ENCODE data around the gene NEMP2. TPM values are rescaled to one million over a fixed set of nuclear protein-coding genes. Genes with fewer than 3 reads are reported as not detected.

Gene NEMP2
- total and polyA plus RNA-seq, 2 donors from 2014 or later, result 2.3 to 5.2 TPM

GRCh38 chr2:190575263-190575662, 40.7 kb upstream of the NEMP2 start:
- TF ChIP-seq, protein P1, sequence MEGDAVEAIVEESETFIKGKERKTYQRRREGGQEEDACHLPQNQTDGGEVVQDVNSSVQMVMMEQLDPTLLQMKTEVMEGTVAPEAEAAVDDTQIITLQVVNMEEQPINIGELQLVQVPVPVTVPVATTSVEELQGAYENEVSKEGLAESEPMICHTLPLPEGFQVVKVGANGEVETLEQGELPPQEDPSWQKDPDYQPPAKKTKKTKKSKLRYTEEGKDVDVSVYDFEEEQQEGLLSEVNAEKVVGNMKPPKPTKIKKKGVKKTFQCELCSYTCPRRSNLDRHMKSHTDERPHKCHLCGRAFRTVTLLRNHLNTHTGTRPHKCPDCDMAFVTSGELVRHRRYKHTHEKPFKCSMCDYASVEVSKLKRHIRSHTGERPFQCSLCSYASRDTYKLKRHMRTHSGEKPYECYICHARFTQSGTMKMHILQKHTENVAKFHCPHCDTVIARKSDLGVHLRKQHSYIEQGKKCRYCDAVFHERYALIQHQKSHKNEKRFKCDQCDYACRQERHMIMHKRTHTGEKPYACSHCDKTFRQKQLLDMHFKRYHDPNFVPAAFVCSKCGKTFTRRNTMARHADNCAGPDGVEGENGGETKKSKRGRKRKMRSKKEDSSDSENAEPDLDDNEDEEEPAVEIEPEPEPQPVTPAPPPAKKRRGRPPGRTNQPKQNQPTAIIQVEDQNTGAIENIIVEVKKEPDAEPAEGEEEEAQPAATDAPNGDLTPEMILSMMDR (IDR thresholded peaks at IDR 0.05; ENCODE audit: borderline replicate concordance, extremely low read depth, insufficient read depth), result no peak
- Histone ChIP-seq H3K4me1 (ENCODE audit: control insufficient read depth in 2 of 3, insufficient read depth in 2 of 3, low read depth in 1 of 3, low read length in 3 of 3) (peaks cover 0 to 3% (median 0%) of the 10 kb centered on the region in 3 donors), H3K27me3 (ENCODE audit: control insufficient read depth, insufficient read depth, low read length) (no peaks in the 10 kb centered on the region), H3K4me3 (ENCODE audit: low read length in 3 of 3) (no peak overlapping the region), H3K9me3 (ENCODE audit: control insufficient read depth in 2 of 3, insufficient read depth in 1 of 3, low read length in 3 of 3) (no peaks in the 10 kb centered on the region), H3K27ac (ENCODE audit: low read depth in 2 of 2, low read length in 2 of 2) (no peak overlapping the region), H3K36me3 (ENCODE audit: control insufficient read depth in 2 of 3, insufficient read depth in 3 of 3, low read length in 3 of 3) (no peaks in the 10 kb centered on the region), H3K9ac (ENCODE audit: low read length in 3 of 3) (no peak overlapping the region)
- intact Hi-C loops (cut with DNase I), result no loop called here
- DNase-seq (no peak), FAIRE-seq (no peak)

- no peaks in the 10 kb centered on the region for H3K9me3 ChIP-seq (ENCODE audit: control insufficient read depth in 2 of 3, insufficient read depth in 1 of 3, low read length in 3 of 3)
- intact Hi-C loops (cut with DNase I), result no loop called here
- H3K4me3 ChIP-seq (ENCODE audit: low read length in 3 of 3), result no peak overlapping the region
- peaks cover 0 to 3% (median 0%) of the 10 kb centered on the region in 3 donors for H3K4me1 ChIP-seq (ENCODE audit: control insufficient read depth in 2 of 3, insufficient read depth in 2 of 3, low read depth in 1 of 3, low read length in 3 of 3)
- TF ChIP-seq, protein P1 (IDR thresholded peaks at IDR 0.05; ENCODE audit: borderline replicate concordance, extremely low read depth, insufficient read depth), result no peak
- FAIRE-seq (no peak), DNase-seq (no peak)
- H3K36me3 ChIP-seq (ENCODE audit: control insufficient read depth in 2 of 3, insufficient read depth in 3 of 3, low read length in 3 of 3), result no peaks in the 10 kb centered on the region
- no peak overlapping the region for H3K27ac ChIP-seq (ENCODE audit: low read depth in 2 of 2, low read length in 2 of 2)
- no peaks in the 10 kb centered on the region for H3K27me3 ChIP-seq (ENCODE audit: control insufficient read depth, insufficient read depth, low read length)
- H3K9ac ChIP-seq (ENCODE audit: low read length in 3 of 3), result no peak overlapping the region
Observed at GRCh38 chr2:190574169-190574568, 39.6 kb upstream of the NEMP2 start.

- Histone ChIP-seq H3K27me3 (ENCODE audit: control insufficient read depth, insufficient read depth, low read length) (no peaks in the 10 kb centered on the region), H3K4me3 (ENCODE audit: low read length in 3 of 3) (no peak overlapping the region), H3K27ac (ENCODE audit: low read depth in 2 of 2, low read length in 2 of 2) (no peak overlapping the region), H3K36me3 (ENCODE audit: control insufficient read depth in 2 of 3, insufficient read depth in 3 of 3, low read length in 3 of 3) (no peaks in the 10 kb centered on the region), H3K4me1 (ENCODE audit: control insufficient read depth in 2 of 3, insufficient read depth in 2 of 3, low read depth in 1 of 3, low read length in 3 of 3) (no peaks in the 10 kb centered on the region), H3K9ac (ENCODE audit: low read length in 3 of 3) (no peak overlapping the region), H3K9me3 (ENCODE audit: control insufficient read depth in 2 of 3, insufficient read depth in 1 of 3, low read length in 3 of 3) (peaks cover 0 to 5% (median 3%) of the 10 kb centered on the region in 3 donors)
- intact Hi-C loops (cut with DNase I), result no loop called here
- TF ChIP-seq, protein P1 (IDR thresholded peaks at IDR 0.05; ENCODE audit: borderline replicate concordance, extremely low read depth, insufficient read depth), result no peak
- DNase-seq (no peak), FAIRE-seq (no peak)
Observed at GRCh38 chr2:190572246-190572645, 37.7 kb upstream of the NEMP2 start.

- no peak overlapping the region for H3K4me3 ChIP-seq (ENCODE audit: low read length in 3 of 3)
- H3K27ac ChIP-seq (ENCODE audit: low read depth in 2 of 2, low read length in 2 of 2), result no peak overlapping the region
- no peak for FAIRE-seq
- H3K9me3 ChIP-seq (ENCODE audit: control insufficient read depth in 2 of 3, insufficient read depth in 1 of 3, low read length in 3 of 3), result peaks cover 0 to 5% (median 3%) of the 10 kb centered on the region in 3 donors
- no peaks in the 10 kb centered on the region for H3K4me1 ChIP-seq (ENCODE audit: control insufficient read depth in 2 of 3, insufficient read depth in 2 of 3, low read depth in 1 of 3, low read length in 3 of 3)
- no peak for DNase-seq
- no peak overlapping the region for H3K9ac ChIP-seq (ENCODE audit: low read length in 3 of 3)
- TF ChIP-seq, protein P1 (IDR thresholded peaks at IDR 0.05; ENCODE audit: borderline replicate concordance, extremely low read depth, insufficient read depth), result no peak
- intact Hi-C loops (cut with DNase I), result no loop called here
- no peaks in the 10 kb centered on the region for H3K36me3 ChIP-seq (ENCODE audit: control insufficient read depth in 2 of 3, insufficient read depth in 3 of 3, low read length in 3 of 3)
- no peaks in the 10 kb centered on the region for H3K27me3 ChIP-seq (ENCODE audit: control insufficient read depth, insufficient read depth, low read length)
Observed at GRCh38 chr2:190571686-190572085, 37.2 kb upstream of the NEMP2 start.

All from kidney (tissue), 14 donors.